ENCODE data around the gene GALNT9.
"Not testable (repeated sequence)": the region's sequence is repeated elsewhere in the genome, so short reads cannot be mapped to it uniquely, and the experiment has no call there.

The GALNT9 gene

DNA sequence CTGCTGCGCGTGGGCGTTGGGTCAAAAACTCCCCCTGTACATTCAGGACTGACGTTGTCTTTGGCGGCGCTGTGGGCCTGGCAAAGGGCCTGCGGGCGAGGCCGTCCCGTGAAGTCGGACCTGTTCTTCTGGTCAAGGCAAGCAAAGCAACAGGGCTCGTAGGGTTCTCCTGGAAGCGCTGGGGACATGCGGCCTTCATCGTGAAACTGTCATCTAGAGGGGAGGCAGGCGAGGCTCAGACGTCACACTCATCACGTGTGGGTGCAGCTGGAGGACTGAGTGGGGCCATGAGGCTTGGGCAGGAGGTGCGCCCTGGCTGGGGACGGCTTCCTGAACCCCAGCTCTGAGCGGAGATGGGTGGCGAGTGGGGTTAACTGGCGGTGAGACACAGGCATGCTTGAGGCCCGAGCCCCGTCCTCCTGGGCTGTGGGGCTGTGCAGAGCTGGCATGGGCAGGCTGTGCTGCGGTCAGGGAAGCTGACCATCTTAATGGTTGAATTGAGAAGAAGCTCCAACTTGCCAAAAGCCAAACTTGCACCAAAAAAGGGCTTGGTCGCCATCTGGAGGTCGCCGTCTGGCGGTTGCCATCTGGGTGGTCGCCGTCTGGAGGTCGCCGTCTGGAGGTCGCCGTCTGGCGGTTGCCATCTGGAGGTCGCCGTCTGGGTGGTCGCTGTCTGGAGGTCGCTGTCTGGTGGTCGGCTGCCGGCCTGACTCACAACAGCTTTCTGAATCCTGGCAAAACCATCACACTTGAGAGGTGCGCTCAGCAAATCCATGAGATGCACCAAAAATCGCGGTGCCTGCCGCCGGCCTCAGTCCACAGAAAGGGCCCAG lies 119.0 kb downstream of the GALNT9 start:
- no peak for DNase-seq

DNA sequence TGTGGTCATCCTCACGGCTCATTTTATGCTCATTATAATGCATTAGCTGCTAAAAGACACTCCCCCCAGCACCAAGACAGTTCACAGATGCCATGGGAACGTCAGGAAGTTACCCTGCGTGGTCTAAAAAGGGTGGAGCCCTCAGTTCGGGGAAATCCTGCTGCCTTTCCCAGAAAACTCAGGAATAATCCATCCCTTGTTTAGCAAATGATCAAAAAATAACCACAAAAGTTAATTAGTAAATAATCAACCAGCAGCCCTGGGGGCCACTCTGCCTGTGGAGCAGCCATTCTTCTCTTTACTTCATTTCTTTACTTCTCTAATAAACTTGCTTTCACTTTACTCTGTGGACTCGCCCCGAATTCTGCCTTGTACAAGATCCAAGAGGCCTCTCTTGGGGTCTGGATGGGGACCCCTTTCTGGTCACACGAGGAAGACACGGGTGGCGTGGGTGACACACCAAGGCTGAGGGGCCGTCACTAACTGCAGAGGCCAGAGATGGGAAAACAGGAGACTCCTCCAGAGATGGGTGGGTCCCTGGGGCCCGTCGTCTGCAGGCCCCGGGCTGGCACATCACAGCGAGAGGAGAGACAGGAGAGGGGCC lies 119.7 kb downstream of the GALNT9 start:
- DNase-seq = no peak

DNA sequence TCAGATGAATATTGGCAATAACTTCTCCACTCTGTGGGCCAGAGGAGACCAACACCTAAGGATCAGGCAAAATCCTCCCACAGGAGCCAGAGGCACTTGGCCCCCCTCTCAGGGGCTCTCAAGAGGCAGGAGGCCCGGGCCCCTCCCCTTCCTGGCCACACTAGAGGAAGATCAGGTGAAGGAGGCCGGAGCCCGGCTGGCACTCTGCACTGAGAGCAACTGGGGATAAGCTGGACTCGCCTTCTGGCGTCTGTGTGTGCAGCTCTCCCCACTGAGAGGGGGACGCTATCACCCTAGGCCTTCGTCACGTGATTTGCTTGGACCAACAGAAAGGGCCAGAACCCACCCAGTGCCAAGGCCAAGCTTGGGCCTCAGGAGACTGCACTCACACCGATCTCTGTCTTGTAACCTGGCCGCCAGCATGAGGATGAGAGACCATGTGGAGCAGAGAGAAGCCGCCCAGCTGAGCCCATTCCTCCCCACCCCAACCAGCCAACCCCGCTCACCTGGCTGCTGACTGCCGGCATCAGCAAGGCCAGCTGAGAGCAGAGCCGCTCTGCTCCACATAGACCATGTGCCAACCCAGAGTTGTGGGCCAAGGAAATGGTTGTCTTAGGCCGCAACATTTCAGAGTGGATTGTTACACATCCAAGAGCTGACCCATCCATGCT lies 121.1 kb downstream of the GALNT9 start:
- DNase-seq = no peak

DNA sequence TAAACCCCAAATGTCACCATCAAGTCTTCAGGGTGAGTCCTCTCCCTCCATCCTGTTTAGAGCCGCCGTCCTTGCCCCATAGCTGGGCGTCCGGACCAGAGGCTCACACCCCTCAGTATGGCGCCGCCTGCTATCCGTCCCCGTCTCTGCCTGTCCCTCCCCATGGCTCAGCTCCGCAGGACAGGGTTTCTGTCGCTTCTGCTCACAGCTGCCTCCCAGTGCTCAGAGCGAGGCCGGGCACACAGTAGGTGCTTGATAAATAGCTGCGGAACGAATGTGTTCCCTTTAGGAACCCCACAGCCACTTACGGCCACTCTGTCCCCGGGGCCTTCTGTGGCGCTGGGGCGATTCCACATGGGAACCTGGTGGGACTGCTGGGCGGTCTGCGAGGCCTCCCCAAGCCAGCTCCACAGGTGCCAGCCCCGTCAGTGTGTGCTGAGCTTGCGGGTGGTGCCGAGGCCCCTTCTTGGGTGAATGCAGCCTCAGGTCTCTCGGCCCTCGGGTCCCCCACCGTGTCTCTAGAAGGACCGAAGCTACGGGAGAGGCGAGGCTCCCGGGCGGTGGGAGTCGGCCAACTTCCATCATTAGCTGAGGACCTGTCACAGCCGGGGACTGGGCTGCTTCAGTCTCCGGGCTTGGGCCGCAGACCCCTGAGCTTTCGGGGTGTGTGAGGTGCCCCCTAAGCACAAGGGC lies 122.2 kb downstream of the GALNT9 start:
- no peak for DNase-seq

DNA sequence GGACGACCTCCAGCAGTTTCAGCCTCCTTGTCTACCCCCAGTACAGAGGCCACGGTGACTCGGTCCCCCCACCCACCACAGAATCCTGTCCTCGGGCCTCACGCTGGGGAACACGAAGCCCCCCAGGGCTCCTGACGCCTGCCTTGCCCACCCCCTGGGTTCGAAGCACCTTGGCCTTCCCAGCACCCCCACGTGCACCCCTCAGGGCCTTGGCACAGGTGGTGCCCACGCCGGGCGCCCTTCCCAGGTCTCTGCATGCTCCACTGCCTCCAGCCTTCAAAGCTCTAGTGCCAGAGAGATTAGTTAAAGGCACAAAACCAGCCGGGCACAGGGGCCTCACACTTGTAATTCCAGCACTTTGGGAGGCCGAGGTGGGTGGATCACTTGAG lies 123.3 kb downstream of the GALNT9 start:
- no peak for DNase-seq

DNA sequence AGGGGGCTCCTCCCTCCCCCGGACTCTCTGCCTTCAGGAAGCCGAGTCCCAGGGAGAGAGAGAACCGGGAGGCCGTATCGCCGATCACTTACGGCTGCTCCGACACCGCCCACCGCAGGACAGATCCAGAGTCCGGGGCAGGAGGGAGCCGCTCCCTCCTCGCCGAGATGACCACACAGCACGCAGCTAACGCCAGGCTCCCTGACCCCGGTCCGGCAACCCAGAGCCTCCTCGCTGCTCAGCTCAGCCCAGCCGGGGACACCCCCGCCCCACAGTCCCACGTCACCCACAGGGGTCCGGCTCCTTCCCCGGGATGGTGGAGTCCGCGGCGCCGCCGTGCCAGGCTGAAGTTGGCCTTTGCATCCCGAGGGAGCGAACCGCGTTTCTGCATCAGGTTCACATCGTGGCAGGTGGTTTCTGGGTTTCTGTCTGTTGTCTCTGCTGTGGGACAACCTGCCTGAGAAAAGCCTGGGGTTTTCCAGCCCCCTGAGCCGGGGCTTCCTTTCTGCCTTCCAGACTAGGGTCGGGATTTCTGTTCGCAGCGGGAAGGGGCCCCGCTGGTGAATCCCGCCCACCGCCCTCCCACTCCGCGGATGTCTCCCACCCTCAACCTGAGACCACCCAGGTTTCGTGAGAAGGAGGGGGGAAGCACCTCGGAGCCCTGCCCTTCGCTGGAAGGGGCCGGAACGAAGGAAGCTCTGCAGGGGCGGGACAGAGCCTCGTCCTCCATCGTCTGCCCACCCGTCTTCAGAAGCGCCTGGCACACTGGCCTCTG lies 123.9 kb downstream of the GALNT9 start:
- DNase-seq = no peak

DNA sequence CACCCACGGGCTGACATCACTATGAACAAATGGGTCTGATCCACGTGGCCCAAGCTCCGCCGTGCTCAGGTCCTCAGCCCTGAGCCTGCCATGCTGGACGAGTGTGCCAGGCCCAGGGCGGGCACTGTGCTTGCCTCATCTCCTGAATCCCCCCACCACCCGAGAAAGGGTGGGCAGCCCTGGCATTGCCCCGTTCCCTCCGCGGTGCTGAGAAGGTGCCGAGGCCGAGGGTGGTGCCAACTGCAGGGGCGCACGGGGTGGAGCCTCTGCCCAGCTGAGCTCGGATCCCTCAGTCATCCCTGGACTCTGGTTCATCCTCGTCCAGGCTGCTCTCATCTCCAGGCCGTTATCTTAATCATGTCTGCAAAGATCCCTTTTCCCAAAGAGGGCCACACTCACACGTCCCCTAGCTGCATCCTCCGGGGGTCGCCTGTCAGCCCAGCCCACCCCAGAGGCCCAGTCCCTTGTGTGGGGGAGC lies 124.6 kb downstream of the GALNT9 start:
- no peak for DNase-seq

DNA sequence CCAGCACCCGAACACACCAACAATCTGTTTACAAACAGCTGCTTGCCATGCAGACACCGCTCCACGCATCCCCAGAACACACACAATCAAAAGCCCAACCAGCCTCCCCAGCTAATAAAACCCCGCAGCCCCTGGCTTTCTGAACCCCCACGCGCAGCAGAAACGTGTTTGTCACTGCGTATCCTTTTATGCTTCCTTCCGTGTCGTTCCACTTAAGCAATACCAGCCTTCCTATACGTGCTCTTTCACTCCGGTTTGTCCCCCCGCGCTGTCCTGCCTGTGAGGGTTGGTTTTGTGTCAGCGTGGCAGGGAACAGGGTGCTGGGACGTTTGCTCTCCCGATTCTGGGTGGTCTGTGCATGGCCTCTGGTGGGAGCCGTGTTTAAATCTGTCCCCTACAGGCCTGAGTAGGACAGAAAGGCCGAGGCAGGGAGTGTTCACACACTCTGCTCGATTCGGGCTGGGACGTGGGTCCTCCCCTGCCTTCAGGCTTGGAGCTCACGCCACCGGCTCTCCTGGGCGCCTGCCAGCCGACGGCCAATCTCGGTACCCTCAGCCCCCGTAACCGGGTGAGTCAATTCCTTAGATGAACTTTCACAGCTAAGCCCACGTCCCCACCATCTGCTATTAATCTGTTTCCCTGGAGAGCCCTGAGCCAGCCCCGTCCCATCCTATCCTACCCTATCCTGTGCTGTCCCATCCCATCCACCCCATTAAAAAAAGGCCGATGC lies 125.2 kb downstream of the GALNT9 start:
- no peak for DNase-seq

DNA sequence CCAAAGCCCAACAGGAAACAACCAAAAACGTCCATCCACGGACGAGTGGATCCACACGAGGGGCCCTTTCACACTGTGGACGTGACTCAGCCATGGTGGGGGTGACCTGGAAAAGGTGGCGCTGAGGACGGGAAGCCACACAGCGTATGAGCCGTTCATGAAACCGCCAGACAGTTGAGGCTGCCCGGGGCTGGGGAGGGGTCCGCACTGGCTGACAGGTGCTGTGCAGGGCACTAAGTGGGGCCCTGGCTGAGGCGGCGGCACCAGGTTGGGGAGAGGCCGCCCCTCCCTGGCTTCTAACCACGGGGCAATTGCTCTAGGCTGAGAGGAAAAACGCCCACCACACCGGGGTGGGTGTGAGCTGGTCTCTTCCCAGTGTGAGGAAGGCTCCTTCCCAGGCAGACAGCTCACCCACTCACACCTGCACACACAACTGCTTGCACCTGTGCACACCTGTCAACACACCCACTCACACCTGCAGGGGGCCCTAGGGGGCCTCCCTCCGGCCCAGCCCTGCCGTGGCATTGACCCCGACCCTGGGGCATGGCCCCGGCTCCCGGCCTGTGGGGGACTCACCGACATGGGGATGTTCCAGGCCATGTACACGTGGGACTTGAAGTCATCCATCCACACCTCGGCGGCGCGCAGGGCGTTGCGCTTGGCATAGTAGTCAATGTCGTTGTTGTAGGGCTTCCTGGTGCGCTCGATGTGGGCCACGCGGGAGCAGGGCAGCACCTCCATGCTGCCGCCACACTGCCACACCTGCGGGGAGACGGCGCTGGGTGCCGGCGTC lies 126.3 kb downstream of the GALNT9 start:
- no peak for DNase-seq

DNA sequence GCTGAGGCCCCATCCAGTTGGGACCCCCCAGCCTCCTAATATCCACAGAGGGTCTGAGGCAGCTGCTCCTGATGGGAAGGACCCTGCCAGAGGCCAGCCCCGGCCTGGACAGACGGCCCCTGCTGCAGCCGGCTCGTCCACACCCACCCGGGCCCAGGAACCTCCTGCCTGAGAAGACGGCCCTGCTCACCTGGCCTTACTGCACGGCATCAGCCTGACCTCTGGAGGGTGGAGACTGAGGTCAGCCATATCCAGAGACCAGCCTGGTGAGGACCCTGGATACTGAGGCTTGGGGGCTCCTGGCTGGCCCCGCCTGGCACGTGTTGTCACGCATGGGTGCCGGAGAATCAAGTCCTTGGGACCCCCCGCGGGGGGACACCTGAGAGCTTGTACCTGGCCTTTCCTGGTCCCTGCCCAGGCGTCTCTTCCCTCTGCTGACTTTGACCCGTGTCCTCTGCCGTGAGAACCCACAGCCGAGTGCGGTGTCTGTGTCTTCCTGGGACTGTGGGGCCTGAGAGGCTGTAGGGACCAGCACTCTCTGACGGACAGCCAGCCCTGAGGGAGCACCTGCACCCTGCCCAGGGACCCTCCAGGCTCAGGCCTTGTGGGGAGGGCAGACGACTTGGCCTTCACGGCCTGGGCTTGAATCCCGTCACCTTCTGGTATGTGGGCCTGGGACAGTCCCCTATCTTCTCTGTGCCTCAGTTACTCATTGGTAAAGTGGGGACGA lies 127.8 kb downstream of the GALNT9 start:
- no peak for DNase-seq

DNA sequence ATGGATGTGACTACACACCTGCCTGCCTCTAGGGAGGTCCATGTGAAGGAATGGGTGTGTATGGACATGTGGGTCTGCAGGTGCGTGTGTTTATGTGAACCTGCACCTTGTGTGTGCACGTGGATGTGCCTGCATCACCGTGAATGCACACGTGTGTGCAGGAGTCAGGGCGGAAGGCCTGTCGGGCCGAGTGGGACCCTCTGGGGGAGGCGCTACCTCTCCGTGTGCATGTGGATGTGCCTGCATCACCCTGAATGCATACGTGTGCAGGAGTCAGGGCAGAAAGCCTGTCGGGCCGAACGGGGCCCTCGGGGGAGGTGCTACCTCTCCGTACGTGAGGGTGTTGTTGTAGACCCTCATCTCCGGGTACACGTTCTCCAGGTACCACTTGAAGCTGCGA lies 128.6 kb downstream of the GALNT9 start:
- DNase-seq = no peak

DNA sequence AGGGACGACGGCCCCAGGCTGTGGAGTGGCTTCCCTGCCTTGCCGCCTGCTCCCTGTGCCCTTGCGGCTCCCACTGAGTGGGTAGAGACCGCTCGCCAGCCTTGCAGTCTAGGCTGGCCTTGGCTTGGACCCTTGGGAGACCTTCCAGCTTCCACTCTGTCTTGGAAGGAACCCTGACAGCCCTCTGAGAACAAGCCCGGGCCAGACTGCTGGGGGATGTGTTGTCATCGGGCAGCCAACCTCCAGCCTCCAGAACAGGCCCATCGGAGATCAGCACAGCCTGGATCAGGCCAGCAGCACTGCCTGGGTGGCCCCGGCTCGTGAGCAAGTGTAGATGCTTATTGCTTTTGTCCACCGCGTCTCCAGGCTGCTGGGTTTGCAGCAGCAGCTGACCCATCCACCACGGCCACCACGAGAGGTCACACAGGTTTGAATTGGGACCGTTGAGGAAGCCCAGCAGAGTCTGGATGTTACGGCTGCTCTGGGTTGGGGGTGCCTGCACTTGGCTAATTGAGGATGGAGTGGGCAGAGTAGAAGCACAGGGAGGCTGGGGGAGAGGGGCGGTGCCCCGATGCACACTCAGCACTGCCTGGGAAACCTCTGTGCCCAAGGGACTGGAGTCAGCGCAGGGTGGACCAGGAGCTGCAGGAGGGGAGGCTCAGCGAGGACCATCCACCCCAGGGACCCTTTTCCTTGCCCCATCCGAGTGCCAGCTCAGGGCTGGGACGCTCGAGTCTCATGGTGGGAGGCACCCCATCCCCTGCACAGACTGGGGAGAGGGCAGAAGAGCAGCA lies 129.7 kb downstream of the GALNT9 start:
- DNase-seq = no peak

DNA sequence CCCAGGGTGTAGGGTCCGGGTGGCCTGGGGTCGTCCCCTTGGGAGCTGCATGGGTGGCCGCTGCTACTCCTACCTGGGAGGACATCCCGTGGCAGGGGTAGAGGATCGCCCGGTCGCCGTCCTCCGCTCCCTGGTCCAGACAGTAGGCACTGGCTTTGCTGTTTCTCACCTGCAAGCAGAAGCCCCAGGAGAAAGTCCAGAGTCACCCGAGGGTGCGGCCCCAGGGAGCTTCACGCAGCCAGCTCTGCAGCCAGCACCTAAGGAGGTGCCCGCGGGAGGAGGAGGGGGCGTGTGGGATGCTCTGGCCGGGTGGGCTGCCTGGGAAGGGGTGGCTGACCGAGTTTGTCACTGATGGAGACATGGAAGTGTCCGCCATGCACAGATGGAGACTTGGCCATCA lies 130.3 kb downstream of the GALNT9 start:
- DNase-seq = no peak

DNA sequence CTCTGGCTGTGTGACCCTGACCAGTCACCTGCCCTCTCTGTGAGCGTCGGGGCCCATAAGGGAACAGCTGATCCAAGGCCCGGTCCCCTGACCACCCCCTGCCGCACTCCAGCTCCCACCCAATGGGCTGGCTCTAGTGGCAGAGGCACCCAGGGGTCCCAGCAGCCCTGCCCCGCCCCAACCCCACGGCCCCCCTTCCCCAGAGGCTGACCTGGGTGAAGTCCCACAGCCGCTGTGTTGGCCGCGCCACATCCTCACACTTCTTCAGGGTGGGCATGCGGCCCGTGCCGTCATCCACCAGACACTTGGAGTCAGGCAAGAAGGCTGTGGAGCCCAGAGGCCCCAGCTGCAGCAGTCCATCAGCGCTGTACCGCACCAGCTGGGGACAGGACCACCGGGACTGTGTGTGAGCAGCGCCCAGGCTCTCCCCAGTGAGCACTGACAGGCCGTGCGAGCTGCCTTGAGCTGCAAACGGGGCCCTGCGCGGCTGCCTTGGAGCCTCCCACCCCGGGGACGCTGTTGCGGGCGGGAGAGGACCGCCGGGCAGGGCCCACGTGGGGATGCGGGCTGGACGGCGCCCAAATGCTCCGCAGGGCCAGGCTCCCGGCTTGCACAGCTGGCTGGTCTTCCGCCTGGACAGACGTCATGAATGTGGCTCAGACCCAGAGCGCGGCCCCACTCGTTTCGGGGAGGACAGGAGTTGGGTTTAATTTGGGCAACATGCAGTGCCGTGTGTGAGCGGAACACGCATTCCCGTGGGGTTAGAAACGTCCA lies 131.6 kb downstream of the GALNT9 start:
- no peak for DNase-seq

DNA sequence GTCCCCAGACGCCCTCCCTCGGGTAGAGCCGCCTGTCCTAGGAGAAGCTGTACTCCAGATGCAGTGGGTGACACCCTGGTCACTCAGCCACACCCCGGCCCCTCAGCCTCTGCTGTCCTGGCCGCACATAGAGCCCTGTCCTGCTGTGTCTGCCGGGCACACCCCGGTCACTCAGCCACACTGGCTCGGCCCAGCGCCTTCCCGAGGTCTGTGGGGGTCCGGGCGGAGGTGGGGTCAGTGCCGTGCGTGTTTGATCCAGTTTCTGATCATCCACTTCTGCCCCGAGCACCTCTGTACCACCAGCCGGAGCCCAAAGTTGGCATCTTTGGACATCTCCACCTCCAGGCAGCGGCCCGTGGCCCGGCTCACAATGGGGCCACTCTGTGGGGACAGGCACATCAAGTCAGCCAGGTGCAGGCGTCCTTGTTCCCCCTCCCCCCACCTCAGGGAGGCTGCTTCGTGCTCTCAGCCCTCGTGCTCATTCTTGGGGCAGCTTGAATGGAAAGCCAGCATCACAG lies 132.5 kb downstream of the GALNT9 start:
- DNase-seq = no peak

DNA sequence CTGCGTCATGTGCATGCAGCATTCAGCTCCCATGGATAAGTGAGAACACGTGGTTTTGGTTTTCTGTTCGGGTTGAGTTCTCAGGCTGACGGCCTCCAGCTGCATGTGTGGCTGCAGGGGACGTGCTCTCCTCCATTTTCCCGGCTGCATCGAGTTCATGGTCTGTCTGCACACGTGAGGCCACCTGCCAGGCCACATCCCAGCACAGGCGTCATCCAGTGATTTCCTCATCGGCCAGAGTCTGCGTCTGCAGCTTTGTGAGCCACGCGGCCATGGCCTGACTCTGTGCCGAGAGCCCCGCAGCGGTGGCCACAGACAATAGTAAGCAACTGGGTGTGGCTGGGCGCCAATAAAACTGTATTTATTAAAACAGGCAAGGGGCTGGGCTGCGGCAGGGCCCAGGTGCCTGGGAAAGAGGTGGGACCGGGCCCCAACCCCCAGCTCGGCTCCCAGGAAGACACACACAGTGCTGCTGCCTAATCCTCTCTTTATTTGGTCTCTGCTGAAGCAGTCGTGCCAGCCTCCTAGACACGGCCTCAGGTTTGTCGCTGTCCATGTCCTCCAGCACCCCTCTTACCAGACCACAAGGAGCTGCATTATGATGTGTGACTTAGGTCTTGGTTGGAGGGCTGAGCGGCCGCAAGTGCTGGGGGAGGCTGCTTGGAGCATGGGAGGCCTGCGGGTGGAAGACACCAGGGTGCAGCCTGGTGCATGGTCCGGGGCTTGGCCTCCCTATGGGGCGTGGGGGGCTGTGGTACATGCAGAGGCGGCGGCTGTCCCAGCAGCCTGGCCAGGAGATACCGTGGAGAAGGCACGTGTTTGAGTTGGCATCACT lies 133.1 kb downstream of the GALNT9 start:
- DNase-seq = no peak

DNA sequence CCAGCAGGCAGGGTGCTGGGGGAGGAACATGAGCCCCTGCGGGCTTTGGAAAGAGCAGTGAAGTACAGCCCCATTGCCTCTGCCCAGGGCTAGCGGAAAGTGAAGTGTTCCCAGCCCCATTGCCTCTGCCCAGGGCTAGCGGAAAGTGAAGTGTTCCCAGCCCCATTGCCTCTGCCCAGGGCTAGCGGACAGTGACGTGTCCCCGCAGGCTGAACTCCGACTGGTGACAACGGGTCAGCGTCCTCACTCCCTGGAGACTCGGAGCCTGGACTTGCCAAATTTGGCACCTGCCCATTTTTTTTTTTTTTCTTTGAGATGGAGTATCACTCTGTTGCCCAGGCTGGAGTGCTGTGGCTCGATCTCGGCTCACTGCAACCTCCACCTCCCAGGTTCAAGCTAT lies 134.1 kb downstream of the GALNT9 start:
- not testable (repeated sequence) for DNase-seq

All from activated CD4-positive, CD25-positive, alpha-beta regulatory T cell treated with anti-CD3 and anti-CD28 coated beads, Interleukin-2, amount 50 U/mL, for 72 hours (primary cell).